ENCODE results near the gene PRR33.

Gene PRR33

GRCh38 chr11:1861435-1862411 is 30.0 kb downstream of the PRR33 start:
- no peak for DNase-seq

GRCh38 chr11:1860108-1860507 is 31.6 kb downstream of the PRR33 start:
- DNase-seq = no peak

GRCh38 chr11:1859004-1859403 is 32.7 kb downstream of the PRR33 start:
- no peak for DNase-seq

GRCh38 chr11:1858576-1858975 is 33.1 kb downstream of the PRR33 start:
- no peak for DNase-seq

DNA sequence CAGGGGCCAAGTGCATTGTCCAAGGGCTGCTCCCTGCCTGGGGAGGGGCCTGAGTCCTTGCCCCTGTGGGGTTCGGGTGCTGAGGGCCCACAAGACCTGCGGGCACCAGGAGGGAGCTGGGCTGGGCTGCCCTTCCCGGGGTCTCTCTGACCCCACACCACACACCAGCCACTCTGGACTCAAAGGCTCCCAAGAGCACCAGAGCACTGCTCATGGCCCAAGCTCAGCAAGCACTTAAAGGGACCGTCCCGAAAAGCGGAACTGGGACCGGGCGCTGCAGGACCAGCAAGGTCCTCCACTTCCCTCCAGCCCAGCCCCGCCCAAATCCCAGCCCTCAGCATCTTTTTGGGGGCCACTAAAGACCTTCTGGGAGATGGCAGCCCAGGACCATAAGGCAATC is 33.5 kb downstream of the PRR33 start:
- no peak for DNase-seq

GRCh38 chr11:1857064-1857463 is 34.6 kb downstream of the PRR33 start:
- DNase-seq = no peak

DNA sequence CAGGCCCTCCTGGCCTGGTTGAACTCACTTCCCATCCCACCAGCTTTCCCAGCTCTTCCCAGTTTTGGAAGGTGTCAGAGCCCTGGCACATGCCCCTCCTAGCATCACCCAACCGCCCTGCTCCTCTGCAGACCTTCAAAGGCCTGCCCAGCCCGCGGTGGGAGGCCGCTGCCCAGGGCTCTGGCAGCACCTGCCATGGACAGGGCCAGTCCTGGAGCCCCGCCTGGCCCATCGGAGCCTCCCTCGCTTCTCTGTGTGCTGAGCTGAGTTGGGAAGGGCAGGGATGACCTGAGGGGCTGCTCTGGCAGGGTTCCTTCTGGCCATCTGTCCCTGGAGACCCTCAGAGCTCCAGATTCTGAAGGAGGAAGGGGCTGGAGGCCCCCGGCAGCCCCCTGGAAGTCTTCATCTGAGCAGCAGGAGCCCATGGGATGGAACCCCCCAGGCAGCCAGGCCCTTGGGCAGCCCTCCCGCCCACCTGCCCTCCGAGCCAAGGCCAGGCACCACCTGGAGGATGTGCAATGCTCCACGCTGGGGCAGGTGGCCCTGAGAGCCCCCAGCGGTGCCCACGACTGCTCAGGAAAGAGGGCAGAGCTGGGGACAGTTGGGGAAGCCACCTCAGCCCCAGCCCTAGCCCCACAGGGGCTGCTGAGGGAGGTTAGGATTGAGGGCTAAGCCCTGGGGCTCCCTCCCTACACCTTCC is 35.2 kb downstream of the PRR33 start:
- no peak for DNase-seq

DNA sequence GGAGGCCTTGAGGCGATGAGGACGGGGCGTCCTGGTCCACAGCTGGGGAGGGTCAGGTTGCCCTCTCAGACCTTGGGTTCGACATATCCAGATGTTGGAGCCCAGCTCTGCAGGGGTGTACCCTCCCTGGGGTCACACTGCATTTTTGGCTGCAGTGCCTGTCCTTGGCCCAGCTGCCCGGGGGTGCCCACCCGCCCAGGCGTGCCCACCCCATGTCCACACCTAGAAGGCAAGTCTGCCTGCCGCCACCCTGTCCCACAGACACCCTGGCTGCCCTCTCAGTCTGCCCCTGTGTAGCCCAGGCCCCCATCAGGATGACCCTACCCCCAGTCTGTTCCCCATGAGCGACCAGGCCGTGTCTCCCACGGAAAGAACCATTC is 35.8 kb downstream of the PRR33 start:
- DNase-seq = no peak

DNA sequence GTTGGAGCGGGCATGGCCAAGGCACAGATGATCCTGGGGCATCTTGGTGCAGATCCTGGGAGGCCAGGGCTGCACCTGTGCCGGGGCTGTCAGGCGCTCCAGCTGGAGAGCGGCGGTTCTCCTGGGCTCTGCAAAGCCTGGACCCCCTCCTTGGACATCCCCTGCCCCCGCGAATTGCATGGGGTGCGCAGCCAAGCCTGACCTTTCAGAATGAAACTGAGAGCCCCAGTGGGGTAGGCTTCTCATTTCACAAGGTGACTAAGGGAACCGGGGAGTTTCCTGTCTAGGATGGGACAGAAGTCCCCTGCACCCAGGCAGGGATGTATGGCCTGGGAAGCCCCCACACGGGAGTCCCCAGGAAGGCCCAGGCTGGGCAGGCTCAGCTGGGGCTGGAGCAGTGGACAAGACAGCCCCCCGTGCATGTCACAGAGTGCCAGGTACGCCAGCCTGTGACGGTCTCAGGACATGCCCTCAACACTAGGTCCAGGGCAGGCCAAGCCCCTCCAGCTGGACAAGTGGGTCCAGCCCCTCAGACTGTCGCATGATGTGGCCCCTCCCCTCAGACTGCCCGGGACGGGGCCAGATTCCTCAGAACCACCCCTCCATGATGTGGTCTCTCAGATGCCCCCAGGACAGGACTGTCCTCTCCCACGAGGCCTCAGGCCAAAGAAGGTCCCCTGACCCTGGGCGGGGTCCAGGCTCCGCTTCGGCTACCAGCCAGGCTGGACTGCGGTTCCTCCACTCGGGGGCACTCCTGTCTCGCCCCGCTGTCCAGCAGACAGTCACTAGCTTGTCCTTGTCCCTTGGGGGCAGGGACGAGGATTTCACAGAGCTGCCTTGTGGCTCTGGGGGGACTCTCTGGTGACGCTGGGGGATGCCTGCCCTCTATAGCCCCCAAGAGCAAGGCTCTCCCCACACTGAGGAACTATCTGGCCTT is 36.5 kb downstream of the PRR33 start:
- DNase-seq = no peak

DNA sequence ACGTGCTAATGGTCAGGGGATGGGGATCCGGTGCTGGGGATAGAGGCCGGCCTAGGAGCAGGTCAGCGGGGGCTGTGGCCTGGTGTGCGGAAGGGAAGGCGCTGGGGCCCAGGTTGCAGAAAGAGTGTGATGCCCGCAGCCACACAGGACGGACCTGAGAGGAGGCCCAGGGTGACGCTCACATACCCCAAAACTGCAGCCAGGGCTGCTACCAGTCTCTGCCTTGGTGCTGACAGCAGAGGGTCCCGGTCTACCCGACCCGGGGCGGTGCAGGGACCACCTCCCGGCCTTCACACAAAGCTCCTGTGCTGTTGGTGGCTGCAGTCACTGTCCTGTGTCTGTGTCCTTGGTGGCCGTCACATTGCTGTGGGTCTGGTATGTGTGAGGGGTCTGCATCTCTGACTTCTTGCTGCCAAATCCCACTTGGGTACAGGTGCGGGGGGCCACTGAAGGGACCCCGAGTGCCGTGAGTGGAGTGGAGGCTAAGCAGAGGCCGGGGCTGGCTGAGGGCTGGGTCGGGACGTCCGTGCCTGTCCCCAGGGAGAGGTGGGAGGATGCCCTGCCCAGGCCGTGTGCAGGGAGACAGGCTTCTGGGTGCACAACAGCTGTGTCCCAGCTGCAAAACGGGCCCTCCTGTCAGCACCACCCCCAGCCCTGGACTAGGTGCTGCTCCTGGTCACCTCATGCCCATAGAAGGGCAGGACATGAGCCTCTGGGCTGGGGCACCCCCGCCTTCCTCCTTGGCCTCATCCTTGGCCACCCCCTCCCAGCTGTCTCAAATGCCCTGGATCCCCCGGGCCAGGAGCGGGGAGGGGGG is 37.4 kb downstream of the PRR33 start:
- no peak for DNase-seq

- no peak for DNase-seq
These were observed 38.1 kb downstream of the PRR33 start for GRCh38 chr11:1853376-1854131.

DNA sequence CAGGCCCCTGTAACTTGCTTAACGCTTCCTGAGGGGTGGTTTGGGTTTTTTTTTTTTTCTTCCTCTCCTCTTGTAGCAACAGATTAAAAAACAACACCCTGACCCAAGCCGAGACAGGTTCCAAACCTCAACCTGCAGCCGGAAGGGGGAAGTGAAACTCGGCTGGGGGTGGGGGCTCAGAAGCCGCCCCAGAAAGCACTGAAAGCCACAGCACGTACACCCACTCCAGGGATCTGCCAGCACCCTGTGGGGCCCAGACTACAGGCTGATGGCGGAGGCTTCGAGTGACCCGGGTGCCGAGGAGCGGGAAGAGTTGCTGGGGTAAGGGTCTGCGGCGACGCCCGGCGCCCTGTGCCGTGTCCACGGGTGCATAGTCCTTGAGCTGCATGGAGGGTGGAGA is 38.8 kb downstream of the PRR33 start, which contains the start of gene LSP1:
LSP1 (plus strand) TSS at position 208 of the 400 bp plus-strand sequence; CDS start at position 269, 61 bp downstream.
- DNase-seq = no peak

DNA sequence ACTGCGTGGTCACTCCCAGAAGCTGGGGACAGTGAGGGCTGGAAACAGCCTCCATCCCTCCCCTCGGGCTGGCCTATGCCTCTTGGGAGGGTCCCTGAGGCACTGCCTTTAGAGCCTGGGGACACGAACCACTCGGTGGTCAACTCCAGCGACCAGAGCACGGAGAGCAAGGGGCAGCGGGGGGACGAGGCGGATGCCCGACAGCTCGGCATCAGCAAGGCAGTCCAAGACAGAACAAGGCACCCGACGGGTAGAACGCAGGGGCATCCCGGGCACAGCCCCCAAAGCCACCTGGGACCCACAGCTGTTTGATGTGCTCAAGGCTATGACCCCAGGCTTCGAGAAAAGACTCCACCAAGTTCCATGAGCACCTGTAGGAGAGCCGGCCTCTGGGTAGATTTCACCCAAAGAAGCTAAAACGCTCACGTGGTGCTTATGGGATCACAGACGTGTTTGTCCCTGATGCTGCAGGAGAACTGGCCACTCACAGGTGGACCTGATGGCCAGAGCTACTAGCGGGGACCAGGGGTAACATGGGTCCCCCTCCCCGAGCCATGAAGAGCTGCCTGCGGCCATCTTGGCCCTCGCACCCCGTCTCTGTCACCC is 39.3 kb downstream of the PRR33 start:
- no peak for DNase-seq

DNA sequence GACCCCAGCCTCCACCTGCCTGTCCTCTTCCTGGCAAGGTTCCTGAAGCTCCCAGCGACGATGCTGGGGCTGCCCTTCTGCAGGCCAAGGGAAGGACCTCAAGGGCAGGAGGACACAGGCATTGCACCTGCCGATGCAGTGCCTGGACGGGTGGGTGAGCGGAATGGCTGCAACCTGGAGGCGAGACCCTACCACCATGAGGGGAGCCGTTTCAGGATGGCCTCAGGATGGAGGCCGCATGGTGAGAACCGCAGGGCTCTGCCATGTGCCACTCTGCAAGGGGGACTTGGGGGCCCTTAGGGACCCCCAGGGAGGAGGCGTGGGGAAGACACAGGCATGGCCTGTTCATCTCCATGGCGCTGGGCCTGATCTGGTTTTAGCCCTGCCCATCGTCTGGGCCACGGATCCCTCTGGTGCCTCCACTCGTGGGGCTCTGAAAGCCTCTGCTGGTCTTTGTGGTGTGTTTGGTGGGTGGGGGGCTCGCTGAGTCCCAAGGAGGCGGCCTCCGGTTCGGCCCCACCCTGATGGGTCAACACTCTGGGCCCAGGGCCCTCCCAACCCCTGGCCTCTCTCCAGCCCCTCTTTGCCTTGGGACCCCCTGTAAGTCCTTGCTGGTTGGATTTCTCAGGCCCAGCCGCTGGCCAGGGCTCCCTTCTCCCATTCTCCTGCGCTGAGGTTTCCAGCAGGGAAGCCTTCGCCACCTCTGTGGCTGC is 40.1 kb downstream of the PRR33 start:
- DNase-seq = no peak

GRCh38 chr11:1848640-1849430 is 42.9 kb downstream of the PRR33 start:
- DNase-seq = no peak

GRCh38 chr11:1847926-1848639 is 43.6 kb downstream of the PRR33 start:
- no peak for DNase-seq

DNA sequence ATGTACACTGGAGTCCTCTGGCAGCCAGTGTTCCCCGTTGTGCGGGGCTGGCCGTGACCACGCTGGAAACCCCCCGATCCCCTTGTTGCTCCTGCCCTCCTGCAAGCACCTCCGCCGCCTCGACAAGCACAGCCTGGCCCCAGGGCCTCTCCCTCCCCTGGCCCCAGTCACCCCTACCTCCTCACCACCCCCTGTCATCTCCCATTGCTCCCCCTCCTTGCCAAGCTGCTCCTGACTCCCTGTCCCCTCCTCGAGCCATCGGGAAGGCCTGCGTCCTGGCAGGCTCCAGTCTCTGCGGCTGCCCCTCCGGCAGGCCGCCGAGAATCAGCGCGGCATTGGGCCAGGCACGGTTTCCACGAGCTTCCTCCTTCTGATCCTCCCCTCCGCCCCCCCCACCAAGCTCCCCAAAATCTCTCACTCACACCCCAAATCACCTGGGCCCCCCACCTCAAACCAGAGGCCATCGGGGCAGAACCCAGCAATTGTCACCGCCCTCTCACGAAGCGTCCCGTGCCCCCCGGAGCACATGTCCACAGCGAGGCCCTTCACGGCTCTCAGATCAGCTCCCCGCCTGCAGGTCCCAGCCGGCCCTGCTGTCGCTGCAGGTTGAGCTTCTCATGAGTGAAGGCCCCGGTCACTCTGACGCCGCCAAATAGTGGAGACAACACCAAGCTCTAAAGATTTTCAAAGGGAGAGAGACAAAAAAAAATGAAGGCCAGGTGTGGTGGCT is 44.5 kb downstream of the PRR33 start:
- DNase-seq = no peak

GRCh38 chr11:1846453-1846932 is 45.2 kb downstream of the PRR33 start:
- no peak for DNase-seq

Data from NCI-H82 (cell line).